Suprapubic skin (tissue), 4 donors: ENCODE data around the gene FBXO30. TPM values are rescaled to one million over a fixed set of nuclear protein-coding genes. Genes with fewer than 3 reads are reported as not detected.

Experiments used
- DNase-seq, 2 donors: peaks; one replicate each; pipeline ENCODE4 v3.0.0-alpha.2; 2019; ENCODE audit warnings: low spot score in 2 of 2
- H3K27ac ChIP-seq: fragments of 200-600 bp; sonication (generic); one replicate; pipeline ENCODE4 v1.5.1; 2019
- H3K27me3 ChIP-seq: fragments of 200-600 bp; sonication (generic); one replicate; pipeline ENCODE4 v1.5.1; 2019
- H3K36me3 ChIP-seq: fragments of 200-600 bp; sonication (generic); one replicate; pipeline ENCODE4 v1.5.1; 2019
- H3K4me1 ChIP-seq: fragments of 200-600 bp; sonication (generic); one replicate; pipeline ENCODE4 v1.5.1; 2019
- H3K4me3 ChIP-seq: fragments of 200-600 bp; sonication (generic); one replicate; pipeline ENCODE4 v1.5.1; 2019; ENCODE audit warnings: mild to moderate bottlenecking
- H3K9me3 ChIP-seq: fragments of 200-600 bp; sonication (generic); one replicate; pipeline ENCODE4 v1.5.1; 2019
- CTCF ChIP-seq, 2 donors: fragments of 200-600 bp in 1 of 2; fragments of 450-650 bp in 1 of 2; sonication (generic) in 1 of 2; IDR thresholded peaks; one replicate each; pipeline ENCODE4 v1.5.1; 2016 to 2019; ENCODE audit warnings: antibody characterized with exemption in 2 of 2, mild to moderate bottlenecking in 1 of 2, moderate library complexity in 1 of 2
- EP300 ChIP-seq: sonication (generic); formaldehyde crosslinking; IDR thresholded peaks from one replicate; pipeline ENCODE4 v1.6.1; 2017; ENCODE audit warnings: antibody characterized with exemption
- POLR2A ChIP-seq, 2 donors: fragments of 450-650 bp; IDR thresholded peaks; one replicate each; pipeline ENCODE4 v1.6.1; 2017; ENCODE audit warnings: antibody characterized with exemption in 2 of 2, mild to moderate bottlenecking in 2 of 2, moderate library complexity in 2 of 2
- POLR2AphosphoS5 ChIP-seq, 3 donors: sonication (generic); formaldehyde crosslinking; IDR thresholded peaks; one replicate each; pipeline ENCODE4 v1.6.1; 2017; ENCODE audit warnings: antibody characterized with exemption in 3 of 3
- WGBS: methylation state at CpG from one replicate; pipeline ENCODE4 v1.1.5; 2018; 5-methylcytosine and 5-hydroxymethylcytosine counted together
- total RNA-seq, 4 donors: library from RNA; depleted of rRNA; stranded (reverse); fragments of >200 nt; gene quantifications; one replicate each; pipeline ENCODE4 v1.1.0, GENCODE V29; 2016

The FBXO30 gene
- total RNA-seq, 4 donors from 2014 or later: 3.6 to 5.6 (median 5.3) TPM

DNA sequence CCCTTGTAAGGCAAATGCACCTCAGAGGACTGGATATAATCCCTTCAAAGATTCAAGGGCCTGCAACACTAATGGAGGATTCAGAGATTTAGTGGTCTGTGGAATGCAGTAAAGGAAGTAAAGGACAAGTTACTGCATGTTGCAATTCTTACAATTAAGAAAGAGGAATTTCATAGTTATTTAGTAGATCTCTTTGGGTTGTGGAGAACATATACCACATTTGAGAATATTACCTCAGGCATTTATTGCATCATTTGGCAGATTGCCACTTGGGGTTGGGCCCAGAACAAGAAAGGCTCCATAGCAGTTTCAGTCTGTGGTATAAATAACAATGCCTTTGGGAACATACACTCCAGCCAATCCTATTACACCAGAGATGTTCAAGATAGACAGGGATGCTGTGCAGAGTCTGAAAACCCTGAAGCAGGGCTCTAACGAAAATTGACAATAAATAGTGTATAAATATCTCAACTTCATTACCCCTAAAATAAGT lies 58.4 kb downstream of the FBXO30 start:
- H3K9me3 ChIP-seq: no peaks in the 10 kb centered on the region
- no peaks in the 10 kb centered on the region for H3K27me3 ChIP-seq
- WGBS: 24% methylated on average over 1 of the region's 1 CpG
- TF ChIP-seq POLR2A (IDR thresholded peaks at IDR 0.05) (no peak), POLR2AphosphoS5 (IDR thresholded peaks at IDR 0.05) (no peak), EP300 (no peak), CTCF (IDR thresholded peaks at IDR 0.05) (no peak)
- no peak overlapping the region for H3K4me3 ChIP-seq
- no peaks in the 10 kb centered on the region for H3K4me1 ChIP-seq
- no peak overlapping the region for H3K27ac ChIP-seq
- no peak for DNase-seq
- H3K36me3 ChIP-seq: no peaks in the 10 kb centered on the region

- Histone ChIP-seq H3K27ac (no peak overlapping the region), H3K9me3 (no peaks in the 10 kb centered on the region), H3K4me3 (no peak overlapping the region), H3K36me3 (no peaks in the 10 kb centered on the region), H3K27me3 (no peaks in the 10 kb centered on the region), H3K4me1 (no peaks in the 10 kb centered on the region)
- TF ChIP-seq POLR2AphosphoS5 (IDR thresholded peaks at IDR 0.05) (no peak), EP300 (no peak), POLR2A (IDR thresholded peaks at IDR 0.05) (no peak), CTCF (IDR thresholded peaks at IDR 0.05) (no peak)
- no peak for DNase-seq
Observed at GRCh38 chr6:145755682-145756081, 58.9 kb downstream of the FBXO30 start.

- no peaks in the 10 kb centered on the region for H3K9me3 ChIP-seq
- H3K4me3 ChIP-seq: no peak overlapping the region
- WGBS: 66% methylated on average over 2 of the region's 2 CpGs
- no peak overlapping the region for H3K27ac ChIP-seq
- TF ChIP-seq POLR2A (IDR thresholded peaks at IDR 0.05) (no peak), CTCF (IDR thresholded peaks at IDR 0.05) (no peak), EP300 (no peak), POLR2AphosphoS5 (IDR thresholded peaks at IDR 0.05) (no peak)
- H3K36me3 ChIP-seq: no peaks in the 10 kb centered on the region
- no peaks in the 10 kb centered on the region for H3K27me3 ChIP-seq
- DNase-seq: no peak
- peaks cover 4% of the 10 kb centered on the region for H3K4me1 ChIP-seq
Observed at GRCh38 chr6:145752638-145753037, 62.0 kb downstream of the FBXO30 start.

DNA sequence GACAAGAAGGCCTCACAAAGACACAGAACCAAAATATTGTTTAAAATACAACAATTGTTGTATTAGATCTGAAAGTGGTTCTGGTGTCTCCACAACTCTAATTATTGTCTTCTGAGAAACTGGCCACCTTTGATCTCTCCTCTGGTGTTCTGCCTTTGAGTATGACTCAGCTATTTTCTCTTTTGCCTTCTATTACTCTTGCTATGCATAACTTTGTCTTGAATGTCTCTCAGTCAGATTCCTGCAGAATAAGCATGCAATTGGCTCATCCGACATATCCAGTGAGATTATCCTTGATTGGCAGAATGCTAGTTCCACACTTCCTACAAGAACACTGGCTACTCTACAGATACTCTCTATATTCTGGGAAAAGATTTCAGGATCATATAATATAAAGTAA lies 65.0 kb downstream of the FBXO30 start:
- DNase-seq: no peak
- Histone ChIP-seq H3K4me3 (no peak overlapping the region), H3K4me1 (peaks cover 4% of the 10 kb centered on the region), H3K27ac (no peak overlapping the region), H3K27me3 (no peaks in the 10 kb centered on the region), H3K36me3 (no peaks in the 10 kb centered on the region), H3K9me3 (no peaks in the 10 kb centered on the region)
- TF ChIP-seq POLR2A (IDR thresholded peaks at IDR 0.05) (no peak), CTCF (IDR thresholded peaks at IDR 0.05) (no peak), EP300 (no peak), POLR2AphosphoS5 (IDR thresholded peaks at IDR 0.05) (no peak)
- 41% methylated on average over 1 of the region's 1 CpG for WGBS

GRCh38 chr6:145745861-145746260 lies 68.7 kb downstream of the FBXO30 start:
- no peak for TF ChIP-seq POLR2A (IDR thresholded peaks at IDR 0.05)
- no peak for TF ChIP-seq EP300
- TF ChIP-seq CTCF (IDR thresholded peaks at IDR 0.05): no peak
- no peak for TF ChIP-seq POLR2AphosphoS5 (IDR thresholded peaks at IDR 0.05)
- H3K9me3 ChIP-seq: no peaks in the 10 kb centered on the region
- no peaks in the 10 kb centered on the region for H3K27me3 ChIP-seq
- no peaks in the 10 kb centered on the region for H3K36me3 ChIP-seq
- H3K4me3 ChIP-seq: no peak overlapping the region
- WGBS: 100% methylated on average over 1 of the region's 1 CpG
- peaks cover 4% of the 10 kb centered on the region for H3K4me1 ChIP-seq
- no peak overlapping the region for H3K27ac ChIP-seq
- no peak for DNase-seq
